HL-60 (cell line): ENCODE measurements around the gene KRTAP9-6.

ENCODE experiments used
- DNase-seq, 2 experiments: peaks; one replicate each; pipeline ENCODE4 v3.0.0-alpha.2; 2010 to 2020; ENCODE audit warnings: low read depth in 1 of 2, low spot score in 1 of 2
- H3K27ac ChIP-seq: fragments of 250-450 bp; sonication (Bioruptor Pico); replicated peaks from 2 replicates; pipeline ENCODE4 v1.5.1; 2020; ENCODE audit warnings: mild to moderate bottlenecking, moderate library complexity
- H3K27me3 ChIP-seq: fragments of 250-450 bp; sonication (Bioruptor Pico); 2 replicates; pipeline ENCODE4 v1.5.1; 2021; ENCODE audit warnings: mild to moderate bottlenecking, moderate library complexity; ENCODE audit not compliant: insufficient read depth, poor library complexity, severe bottlenecking
- H3K4me3 ChIP-seq: replicated peaks from 2 replicates; pipeline ENCODE4 v1.5.1; 2011; ENCODE audit warnings: mild to moderate bottlenecking, control low read depth, low read length; ENCODE audit not compliant: insufficient read depth
- CTCF ChIP-seq: IDR thresholded peaks from one replicate; pipeline ENCODE4 v1.5.1; 2011; ENCODE audit warnings: low read length, control low read depth, inconsistent platforms; ENCODE audit not compliant: insufficient read depth
- GABPA ChIP-seq: IDR thresholded peaks from 2 replicates; pipeline ENCODE4 v1.6.1; 2012; ENCODE audit warnings: low read depth
- POLR2AphosphoS5 ChIP-seq: IDR thresholded peaks from 2 replicates; pipeline ENCODE4 v1.6.1; 2012; ENCODE audit warnings: low read depth
- SPI1 ChIP-seq: IDR thresholded peaks from 2 replicates; pipeline ENCODE4 v1.6.1; 2012; ENCODE audit warnings: low read depth, mild to moderate bottlenecking, borderline replicate concordance
- TF ChIP-seq, protein P1 (sequence below): IDR thresholded peaks from 2 replicates; pipeline ENCODE4 v1.6.1; 2012; ENCODE audit warnings: low read depth; ENCODE audit not compliant: insufficient replicate concordance

KRTAP9-6 gene

GRCh38 chr17:41315204-41315794 lies 50.1 kb downstream of the KRTAP9-6 start, which contains the start of gene KRTAP17-1:
KRTAP17-1 (minus strand) TSS chr17:41315710; CDS start chr17:41315650, 60 bp downstream.
- Histone ChIP-seq H3K27me3 (no peaks in the 10 kb centered on the region), H3K4me3 (no peak within 1 kb of the TSS), H3K27ac (no peak within 1 kb of the TSS)
- no peak for DNase-seq
- TF ChIP-seq POLR2AphosphoS5 (no peak), GABPA (no peak), CTCF (no peak), SPI1 (no peak)
- TF ChIP-seq, protein P1, sequence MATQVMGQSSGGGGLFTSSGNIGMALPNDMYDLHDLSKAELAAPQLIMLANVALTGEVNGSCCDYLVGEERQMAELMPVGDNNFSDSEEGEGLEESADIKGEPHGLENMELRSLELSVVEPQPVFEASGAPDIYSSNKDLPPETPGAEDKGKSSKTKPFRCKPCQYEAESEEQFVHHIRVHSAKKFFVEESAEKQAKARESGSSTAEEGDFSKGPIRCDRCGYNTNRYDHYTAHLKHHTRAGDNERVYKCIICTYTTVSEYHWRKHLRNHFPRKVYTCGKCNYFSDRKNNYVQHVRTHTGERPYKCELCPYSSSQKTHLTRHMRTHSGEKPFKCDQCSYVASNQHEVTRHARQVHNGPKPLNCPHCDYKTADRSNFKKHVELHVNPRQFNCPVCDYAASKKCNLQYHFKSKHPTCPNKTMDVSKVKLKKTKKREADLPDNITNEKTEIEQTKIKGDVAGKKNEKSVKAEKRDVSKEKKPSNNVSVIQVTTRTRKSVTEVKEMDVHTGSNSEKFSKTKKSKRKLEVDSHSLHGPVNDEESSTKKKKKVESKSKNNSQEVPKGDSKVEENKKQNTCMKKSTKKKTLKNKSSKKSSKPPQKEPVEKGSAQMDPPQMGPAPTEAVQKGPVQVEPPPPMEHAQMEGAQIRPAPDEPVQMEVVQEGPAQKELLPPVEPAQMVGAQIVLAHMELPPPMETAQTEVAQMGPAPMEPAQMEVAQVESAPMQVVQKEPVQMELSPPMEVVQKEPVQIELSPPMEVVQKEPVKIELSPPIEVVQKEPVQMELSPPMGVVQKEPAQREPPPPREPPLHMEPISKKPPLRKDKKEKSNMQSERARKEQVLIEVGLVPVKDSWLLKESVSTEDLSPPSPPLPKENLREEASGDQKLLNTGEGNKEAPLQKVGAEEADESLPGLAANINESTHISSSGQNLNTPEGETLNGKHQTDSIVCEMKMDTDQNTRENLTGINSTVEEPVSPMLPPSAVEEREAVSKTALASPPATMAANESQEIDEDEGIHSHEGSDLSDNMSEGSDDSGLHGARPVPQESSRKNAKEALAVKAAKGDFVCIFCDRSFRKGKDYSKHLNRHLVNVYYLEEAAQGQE = no peak
